Smooth muscle cell (in vitro differentiated cells): ENCODE measurements around the gene STYXL1. TPM values are rescaled to one million over a fixed set of nuclear protein-coding genes. Genes with fewer than 3 reads are reported as not detected.

Source experiments
- DNase-seq: peaks from one replicate; lab custom pipeline; 2025; ENCODE audit not compliant: unreplicated experiment; lab: John Stamatoyannopoulos, UW
- H2AFZ ChIP-seq: fragments of 200-600 bp; sonication (generic); 2 replicates; pipeline ENCODE4 v1.6.0; 2016; ENCODE audit warnings: antibody characterized with exemption, low read depth, mild to moderate bottlenecking
- H3F3A ChIP-seq: fragments of 200-600 bp; sonication (generic); 2 replicates; pipeline ENCODE4 v1.6.0; 2017; ENCODE audit warnings: antibody characterized with exemption, low read depth
- H3K27ac ChIP-seq: fragments of 200-600 bp; sonication (generic); 2 replicates; pipeline ENCODE4 v1.5.1; 2016; ENCODE audit warnings: low read depth, mild to moderate bottlenecking
- H3K27me3 ChIP-seq: fragments of 200-600 bp; sonication (generic); 2 replicates; pipeline ENCODE4 v1.6.1; 2016; ENCODE audit warnings: low read depth, mild to moderate bottlenecking
- H3K36me3 ChIP-seq: fragments of 200-600 bp; sonication (generic); 2 replicates; pipeline ENCODE4 v1.5.1; 2016; ENCODE audit warnings: low read depth
- H3K4me1 ChIP-seq: fragments of 200-600 bp; sonication (generic); 2 replicates; pipeline ENCODE4 v1.5.1; 2016; ENCODE audit warnings: low read depth
- H3K4me2 ChIP-seq: fragments of 200-600 bp; sonication (generic); 2 replicates; pipeline ENCODE4 v1.6.0; 2016; ENCODE audit warnings: mild to moderate bottlenecking
- H3K4me3 ChIP-seq: fragments of 200-600 bp; sonication (generic); 2 replicates; pipeline ENCODE4 v1.5.1; 2016; ENCODE audit warnings: mild to moderate bottlenecking
- H3K79me2 ChIP-seq: fragments of 200-600 bp; sonication (generic); 2 replicates; pipeline ENCODE4 v1.6.0; 2016; ENCODE audit warnings: low read depth, mild to moderate bottlenecking
- H3K9ac ChIP-seq: fragments of 200-600 bp; sonication (generic); 2 replicates; pipeline ENCODE4 v1.6.0; 2016; ENCODE audit warnings: low read depth
- H3K9me3 ChIP-seq: fragments of 200-600 bp; sonication (generic); replicated peaks from 2 replicates; pipeline ENCODE4 v1.5.1; 2016; ENCODE audit warnings: low read depth
- H4K20me1 ChIP-seq: fragments of 200-600 bp; sonication (generic); 2 replicates; pipeline ENCODE4 v1.6.0; 2016; ENCODE audit warnings: low read depth
- WGBS: methylation state at CpG from one replicate; pipeline ENCODE4 v1.1.7; 2016; ENCODE audit warnings: low lambda C conversion rate; 5-methylcytosine and 5-hydroxymethylcytosine counted together
- polyA plus RNA-seq: library from polyadenylated mRNA; unstranded; fragments of >200 nt; fragmentation: Nextera tagmentation; extraction: Ambion mirVana; gene quantifications from 2 replicates; pipeline ENCODE4 v1.2.1, GENCODE V29; 2016
- total RNA-seq: library from RNA; depleted of rRNA; stranded (reverse); fragments of >200 nt; gene quantifications from 2 replicates; pipeline ENCODE4 v1.2.3, GENCODE V29; 2014
- TF ChIP-seq, protein P1 (sequence below): fragments of 200-600 bp; sonication (generic); IDR thresholded peaks from 2 replicates; pipeline ENCODE4 v1.5.1; 2017; ENCODE audit warnings: borderline replicate concordance, mild to moderate bottlenecking, antibody characterized with exemption; ENCODE audit not compliant: insufficient read depth, poor library complexity, severe bottlenecking

Gene STYXL1
- total and polyA plus RNA-seq, 2 experiments from 2014 or later = 75.6 to 84.0 TPM

DNA sequence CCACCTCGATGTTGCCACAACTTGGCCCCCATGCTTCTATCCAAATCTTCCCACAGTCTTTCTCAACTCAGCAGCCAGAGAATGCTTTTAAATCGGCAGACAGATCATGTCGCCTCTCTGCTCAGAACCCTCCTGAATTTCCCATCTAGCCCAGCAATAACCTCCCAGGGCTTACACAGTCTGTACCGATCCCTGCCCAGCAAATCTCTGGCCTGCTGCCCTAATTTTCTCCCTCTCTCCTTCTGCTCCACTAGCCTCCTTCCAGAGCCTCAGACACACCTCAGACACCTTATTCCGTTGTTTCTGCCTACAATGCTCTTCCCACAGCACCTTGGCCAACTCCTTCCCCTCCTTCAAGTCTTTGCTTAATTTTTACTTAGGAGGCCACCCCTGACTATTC lies 32.4 kb upstream of the STYXL1 start:
- WGBS = 95% methylated on average over 5 of the region's 5 CpGs
- Histone ChIP-seq H2AFZ (no peak overlapping the region), H3K27me3 (no peaks in the 10 kb centered on the region), H4K20me1 (no peaks in the 10 kb centered on the region), H3K4me1 (peaks cover 9% of the 10 kb centered on the region), H3F3A (peaks cover 2% of the 10 kb centered on the region), H3K36me3 (no peaks in the 10 kb centered on the region), H3K4me2 (no peak overlapping the region), H3K27ac (no peak overlapping the region), H3K79me2 (no peaks in the 10 kb centered on the region), H3K4me3 (no peak overlapping the region), H3K9me3 (no peaks in the 10 kb centered on the region), H3K9ac (no peak overlapping the region)
- no peak for DNase-seq
- TF ChIP-seq, protein P1, sequence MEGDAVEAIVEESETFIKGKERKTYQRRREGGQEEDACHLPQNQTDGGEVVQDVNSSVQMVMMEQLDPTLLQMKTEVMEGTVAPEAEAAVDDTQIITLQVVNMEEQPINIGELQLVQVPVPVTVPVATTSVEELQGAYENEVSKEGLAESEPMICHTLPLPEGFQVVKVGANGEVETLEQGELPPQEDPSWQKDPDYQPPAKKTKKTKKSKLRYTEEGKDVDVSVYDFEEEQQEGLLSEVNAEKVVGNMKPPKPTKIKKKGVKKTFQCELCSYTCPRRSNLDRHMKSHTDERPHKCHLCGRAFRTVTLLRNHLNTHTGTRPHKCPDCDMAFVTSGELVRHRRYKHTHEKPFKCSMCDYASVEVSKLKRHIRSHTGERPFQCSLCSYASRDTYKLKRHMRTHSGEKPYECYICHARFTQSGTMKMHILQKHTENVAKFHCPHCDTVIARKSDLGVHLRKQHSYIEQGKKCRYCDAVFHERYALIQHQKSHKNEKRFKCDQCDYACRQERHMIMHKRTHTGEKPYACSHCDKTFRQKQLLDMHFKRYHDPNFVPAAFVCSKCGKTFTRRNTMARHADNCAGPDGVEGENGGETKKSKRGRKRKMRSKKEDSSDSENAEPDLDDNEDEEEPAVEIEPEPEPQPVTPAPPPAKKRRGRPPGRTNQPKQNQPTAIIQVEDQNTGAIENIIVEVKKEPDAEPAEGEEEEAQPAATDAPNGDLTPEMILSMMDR = no peak

DNA sequence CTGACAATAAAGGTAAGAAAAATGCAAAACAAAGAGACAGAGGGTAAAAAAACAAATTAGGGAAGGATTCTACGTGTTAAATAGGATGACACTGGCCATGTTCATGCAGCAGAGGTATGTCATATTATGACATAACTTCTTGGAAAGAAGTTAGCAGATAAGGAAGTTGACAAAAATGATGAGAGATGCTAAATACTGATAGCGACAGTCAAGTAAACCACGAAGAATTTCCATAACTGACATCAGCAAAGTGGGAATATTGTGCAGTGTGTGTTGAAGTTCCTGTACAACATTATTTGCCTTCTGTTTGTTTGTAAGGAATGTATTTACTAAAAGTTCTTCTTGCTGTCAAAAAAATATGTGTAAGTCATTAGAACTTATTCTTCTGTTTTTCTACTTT lies 29.6 kb upstream of the STYXL1 start:
- Histone ChIP-seq H3K27ac (no peak overlapping the region), H3K4me1 (peaks cover 8% of the 10 kb centered on the region), H3K79me2 (no peaks in the 10 kb centered on the region), H4K20me1 (no peaks in the 10 kb centered on the region), H3K9ac (no peak overlapping the region), H3K27me3 (no peaks in the 10 kb centered on the region), H3K36me3 (no peaks in the 10 kb centered on the region), H3F3A (no peaks in the 10 kb centered on the region), H3K9me3 (no peaks in the 10 kb centered on the region), H2AFZ (no peak overlapping the region), H3K4me2 (no peak overlapping the region), H3K4me3 (no peak overlapping the region)
- no peak for DNase-seq
- WGBS = 65% methylated on average over 3 of the region's 3 CpGs
- TF ChIP-seq, protein P1 = no peak

DNA sequence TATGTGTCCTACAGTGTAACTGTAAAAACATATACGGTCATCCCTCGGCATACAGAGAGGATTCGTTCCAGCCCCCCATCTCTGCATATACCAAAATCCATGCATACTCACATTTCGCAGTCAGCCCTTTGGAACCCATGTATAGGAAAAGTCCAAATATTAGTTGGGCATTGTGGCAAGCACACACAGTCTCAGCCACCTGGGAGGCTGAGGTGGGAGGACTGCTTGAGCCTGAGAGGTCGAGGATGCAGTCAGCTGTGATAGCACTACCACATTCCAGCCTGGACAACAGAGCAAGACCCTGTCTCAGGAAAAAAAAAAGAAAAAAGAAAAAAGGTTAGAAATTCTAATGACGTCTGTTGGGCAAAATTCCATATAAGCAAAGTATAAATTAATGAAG lies 29.2 kb upstream of the STYXL1 start:
- no peaks in the 10 kb centered on the region for H3K9me3 ChIP-seq
- no peaks in the 10 kb centered on the region for H3K79me2 ChIP-seq
- DNase-seq = no peak
- no peaks in the 10 kb centered on the region for H3K27me3 ChIP-seq
- H4K20me1 ChIP-seq = no peaks in the 10 kb centered on the region
- H3K4me1 ChIP-seq = peaks cover 3% of the 10 kb centered on the region
- H3K9ac ChIP-seq = no peak overlapping the region
- H3K4me3 ChIP-seq = no peak overlapping the region
- TF ChIP-seq, protein P1 = no peak
- no peak overlapping the region for H3K27ac ChIP-seq
- no peak overlapping the region for H2AFZ ChIP-seq
- no peaks in the 10 kb centered on the region for H3F3A ChIP-seq
- no peaks in the 10 kb centered on the region for H3K36me3 ChIP-seq
- WGBS = 92% methylated on average over 6 of the region's 6 CpGs
- H3K4me2 ChIP-seq = no peak overlapping the region

DNA sequence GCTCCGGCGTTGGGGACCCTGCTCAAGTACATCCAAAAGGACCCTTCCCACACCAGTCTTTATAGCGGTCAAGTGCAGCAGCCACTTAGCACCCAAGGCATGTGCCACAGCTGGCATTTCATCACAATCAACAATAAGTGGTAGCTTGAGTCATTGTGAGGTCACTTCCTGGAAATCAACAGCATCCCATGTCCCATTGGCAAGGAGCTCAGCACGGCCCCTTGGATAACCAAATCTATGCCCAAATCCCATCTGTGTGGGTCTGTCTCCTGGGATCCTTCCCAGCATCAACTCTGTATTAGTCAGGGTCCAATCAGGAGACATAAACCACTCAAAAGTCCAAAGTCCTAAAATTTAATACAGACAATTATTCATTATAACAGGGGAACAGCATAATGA lies 27.2 kb upstream of the STYXL1 start:
- DNase-seq = no peak
- H3K27ac ChIP-seq = no peak overlapping the region
- no peak overlapping the region for H2AFZ ChIP-seq
- H3K79me2 ChIP-seq = no peaks in the 10 kb centered on the region
- H3K27me3 ChIP-seq = no peaks in the 10 kb centered on the region
- no peaks in the 10 kb centered on the region for H3F3A ChIP-seq
- H3K9ac ChIP-seq = no peak overlapping the region
- H3K4me1 ChIP-seq = peaks cover 7% of the 10 kb centered on the region
- no peak overlapping the region for H3K4me3 ChIP-seq
- no peak overlapping the region for H3K4me2 ChIP-seq
- H4K20me1 ChIP-seq = no peaks in the 10 kb centered on the region
- WGBS = 98% methylated on average over 4 of the region's 4 CpGs
- H3K9me3 ChIP-seq = no peaks in the 10 kb centered on the region
- TF ChIP-seq, protein P1 = no peak
- no peaks in the 10 kb centered on the region for H3K36me3 ChIP-seq
